Stimulated activated CD4-positive, alpha-beta T cell treated with anti-CD3 and anti-CD28 coated beads, Interleukin-12 subunit alpha, Interleukin-12 subunit beta, amount 100 ng/mL, for 48 hours (primary cell): ENCODE results near the gene MSX1.
"Not testable (repeated sequence)": the region's sequence is repeated elsewhere in the genome, so short reads cannot be mapped to it uniquely, and the experiment has no call there.

ENCODE experiments used
- DNase-seq, 3 donors: peaks; one replicate each; pipeline ENCODE4 v3.0.0-alpha.2; 2020; ENCODE audit warnings: low read depth in 2 of 3, low spot score in 1 of 3

Gene MSX1

GRCh38 chr4:4859325-4859798 lies at the start of gene MSX1:
Gene MSX1, plus strand, starts transcription at chr4:4859665. Its CDS starts 235 bp downstream, at chr4:4859900.
- peak in 2 of 3 donors; percentile 34 to 42 for DNase-seq

- DNase-seq, result no peak
Observed at GRCh38 chr4:4810092-4810774, 49.2 kb upstream of the MSX1 start.

DNA sequence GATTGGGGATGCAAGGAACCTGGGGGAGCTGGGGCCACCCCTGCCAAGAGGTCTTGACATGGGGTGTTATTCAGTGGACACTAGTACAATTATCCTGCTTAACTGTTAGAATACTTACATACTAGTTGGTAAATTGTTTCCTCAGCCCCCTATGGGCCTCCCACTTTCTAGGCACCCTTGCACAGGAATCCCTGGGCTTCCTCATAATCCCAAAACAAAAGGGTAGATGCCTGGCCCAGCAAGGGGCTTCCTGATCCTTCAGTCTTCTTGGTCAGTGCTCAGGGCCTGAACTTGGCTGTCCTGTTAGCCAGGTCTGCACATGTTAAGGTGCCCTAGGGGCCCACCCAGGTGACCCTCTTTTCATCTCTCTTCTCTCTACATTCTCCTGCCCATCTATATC lies 48.7 kb upstream of the MSX1 start:
- DNase-seq, result no peak

DNA sequence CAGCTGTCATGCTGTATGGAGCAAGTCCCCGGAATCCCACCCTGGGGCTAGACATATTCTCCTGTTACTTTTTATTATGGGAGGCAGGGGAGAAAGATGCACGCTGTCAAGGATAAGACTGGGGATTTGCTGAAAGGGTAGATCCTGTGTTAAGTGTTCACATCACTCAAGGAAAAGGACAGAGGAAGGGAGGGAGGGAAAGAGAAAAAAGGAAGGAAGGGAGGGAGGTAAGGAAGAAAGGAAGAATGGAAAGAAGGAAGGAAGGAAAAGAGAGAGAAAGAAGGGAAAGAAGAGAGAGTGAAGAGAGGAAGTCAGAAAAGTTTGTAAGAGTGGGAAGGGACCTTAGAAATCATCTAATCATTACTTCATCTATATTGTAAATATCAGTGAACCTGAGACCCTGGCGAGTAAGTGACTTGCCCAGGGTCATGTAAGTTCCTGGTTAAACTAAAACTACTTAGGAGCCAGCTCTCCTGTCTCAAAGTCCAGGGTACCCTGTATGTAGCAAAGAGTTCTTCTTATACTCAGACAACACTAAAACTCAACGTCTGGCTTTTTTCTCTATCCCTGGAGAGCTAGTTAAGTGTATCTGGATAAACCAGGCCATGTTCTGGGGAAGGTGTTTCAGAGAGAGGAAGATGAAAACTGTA lies 47.2 kb upstream of the MSX1 start:
- no peak for DNase-seq

- no peak for DNase-seq
Observed at GRCh38 chr4:4818415-4819212, 40.9 kb upstream of the MSX1 start.

GRCh38 chr4:4819213-4819606 lies 40.3 kb upstream of the MSX1 start:
- DNase-seq, result no peak

DNA sequence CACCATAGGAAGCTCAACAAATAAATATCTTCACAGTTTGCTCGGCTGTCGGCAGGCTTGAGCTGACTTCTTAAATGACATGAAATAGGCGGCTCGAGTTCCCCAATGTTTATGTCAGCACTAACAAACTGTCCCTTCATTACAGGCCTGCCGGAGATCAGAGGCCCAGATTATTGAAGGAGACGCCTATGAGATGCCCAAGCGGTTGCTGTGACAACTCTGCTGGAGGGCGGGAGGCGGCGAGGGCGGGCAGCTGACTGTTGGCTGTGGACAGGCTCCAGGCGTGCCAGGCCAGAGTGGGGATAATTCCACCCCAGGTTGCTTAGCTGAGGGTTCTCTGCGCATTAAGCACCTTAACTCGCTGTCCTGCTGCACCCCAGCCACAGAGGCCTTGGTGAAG lies 39.2 kb upstream of the MSX1 start:
- no peak for DNase-seq

GRCh38 chr4:4820739-4821138 lies 38.7 kb upstream of the MSX1 start:
- no peak for DNase-seq

DNA sequence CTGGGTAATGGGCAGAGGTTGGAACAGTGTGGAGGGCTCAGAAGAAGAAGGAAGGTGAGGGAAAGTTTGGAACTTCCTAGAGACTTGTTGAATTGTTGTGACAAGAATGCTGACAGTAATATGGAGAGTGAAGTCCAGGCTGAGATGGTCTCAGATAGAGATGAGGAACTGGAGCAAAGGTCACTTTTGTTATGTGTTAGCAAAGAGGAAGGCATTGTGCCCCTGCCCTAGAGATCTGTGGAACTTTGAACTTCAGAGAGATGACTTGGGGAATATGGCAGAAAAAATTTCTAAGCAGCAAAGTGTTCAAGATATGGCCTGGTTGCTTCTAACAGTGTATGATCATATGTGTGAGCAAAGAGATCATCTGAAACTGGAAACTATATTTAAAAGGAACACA lies 37.9 kb upstream of the MSX1 start:
- DNase-seq, result no peak

GRCh38 chr4:4822286-4822685 lies 37.2 kb upstream of the MSX1 start:
- DNase-seq, result not testable (repeated sequence)

- no peak for DNase-seq
Observed at GRCh38 chr4:4823621-4824162, 35.8 kb upstream of the MSX1 start.

- no peak for DNase-seq
Observed at GRCh38 chr4:4824232-4824631, 35.2 kb upstream of the MSX1 start.

GRCh38 chr4:4825431-4825830 lies 34.0 kb upstream of the MSX1 start:
- no peak for DNase-seq

DNA sequence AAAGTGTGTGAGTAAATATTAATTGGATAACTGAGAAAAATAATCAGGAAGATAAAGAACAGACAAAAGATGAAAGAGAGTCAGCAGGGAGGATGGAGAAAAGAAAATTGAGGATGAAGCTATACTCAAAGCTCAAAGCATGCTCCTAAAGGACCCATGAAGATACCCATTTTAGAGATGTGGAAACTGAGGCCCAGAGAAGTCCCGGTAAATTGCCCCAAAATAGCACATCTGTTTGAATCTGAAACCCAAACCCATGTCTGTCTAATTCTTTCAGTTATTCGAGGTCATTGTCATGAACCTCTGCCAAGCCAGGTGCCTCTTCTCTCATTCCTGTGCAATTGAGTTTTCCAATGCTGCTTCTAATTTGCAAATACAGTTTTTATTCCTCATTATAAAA lies 29.6 kb upstream of the MSX1 start:
- no peak for DNase-seq

DNA sequence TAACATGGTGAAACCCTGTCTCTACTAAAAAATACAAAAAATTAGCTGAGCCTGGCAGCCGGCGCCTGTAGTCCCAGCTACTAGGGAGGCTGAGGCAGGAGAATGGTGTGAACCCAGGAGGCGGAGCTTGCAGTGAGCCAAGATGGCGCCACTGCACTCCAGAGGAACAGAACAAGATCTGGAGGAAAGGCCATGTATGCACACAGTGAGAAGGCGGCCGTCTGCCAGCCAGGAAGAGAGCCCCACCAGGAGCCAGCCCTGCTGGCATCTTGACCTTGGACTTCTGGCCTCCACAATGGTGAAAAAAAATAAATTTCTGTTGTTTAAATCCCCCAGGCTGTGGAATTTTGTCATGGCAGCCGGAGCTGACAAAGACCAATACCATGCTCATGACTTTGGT lies 28.2 kb upstream of the MSX1 start:
- no peak for DNase-seq

GRCh38 chr4:4831825-4832224 lies 27.6 kb upstream of the MSX1 start:
- DNase-seq, result no peak

DNA sequence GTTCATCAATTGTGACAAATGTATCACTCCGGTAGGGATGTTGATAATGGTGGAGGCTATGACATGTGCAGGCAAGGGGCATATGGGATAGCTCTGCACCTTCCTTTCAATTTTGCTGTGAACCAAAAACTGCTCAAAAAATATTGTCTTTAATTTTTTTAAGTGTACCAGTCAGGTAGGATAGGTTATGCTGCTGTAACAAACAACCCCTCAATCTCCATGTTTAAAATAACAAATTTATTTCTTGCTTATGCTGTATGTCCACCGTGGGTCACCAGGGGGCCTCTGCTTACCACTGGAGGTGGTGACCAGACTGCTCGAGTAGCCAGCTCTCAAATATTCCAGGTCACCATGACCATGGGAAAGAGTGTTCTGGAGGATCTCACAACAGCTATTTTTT lies 23.4 kb upstream of the MSX1 start:
- DNase-seq, result no peak

DNA sequence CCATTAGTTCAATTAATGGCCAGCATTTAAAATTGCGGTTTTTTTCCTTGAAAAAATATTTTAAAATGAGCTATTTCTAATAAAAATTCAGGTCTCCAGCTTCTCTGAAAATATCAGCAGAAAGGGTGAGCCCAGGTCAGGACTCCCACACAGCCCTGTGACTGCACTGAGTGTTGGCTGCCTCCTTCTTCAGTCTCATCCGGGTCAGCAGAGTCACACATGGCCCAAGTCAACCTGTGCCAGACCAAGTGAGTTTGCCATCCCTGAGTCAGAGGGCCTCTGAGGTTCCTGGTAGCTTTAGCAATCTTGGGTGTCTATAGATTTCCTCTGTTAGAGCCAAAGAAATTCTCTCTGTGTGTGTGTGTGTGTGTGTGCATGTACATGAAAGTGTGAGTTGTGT lies 22.1 kb upstream of the MSX1 start:
- DNase-seq, result no peak

GRCh38 chr4:4838051-4838935 lies 21.2 kb upstream of the MSX1 start:
- no peak for DNase-seq

GRCh38 chr4:4838936-4839810 lies 20.3 kb upstream of the MSX1 start:
- DNase-seq, result no peak
